K562 (cell line): ENCODE data around the gene GABBR1. TPM values are rescaled to one million over a fixed set of nuclear protein-coding genes. Genes with fewer than 3 reads are reported as not detected.

ENCODE experiments used
- FOXJ2 ChIP-seq: fragments of 200-800 bp; sonication (Bioruptor generic); IDR thresholded peaks from 2 replicates; pipeline ENCODE4 v1.6.1; 2016; ENCODE audit warnings: missing genetic modification characterization, missing compliant biosample characterization
- HSF4 ChIP-seq: fragments of 250-450 bp; sonication (Bioruptor Pico); IDR thresholded peaks from 2 replicates; pipeline ENCODE4 v2.1.2; 2022; ENCODE audit warnings: mild to moderate bottlenecking, moderate library complexity, borderline replicate concordance
- SLC30A9 ChIP-seq: fragments of 250-450 bp; sonication (Bioruptor Pico); IDR thresholded peaks from 2 replicates; pipeline ENCODE4 v1.8.0; 2022; ENCODE audit warnings: mild to moderate bottlenecking, moderate library complexity
- STAT5B ChIP-seq: fragments of 250-450 bp; sonication (Bioruptor Pico); IDR thresholded peaks from 2 replicates; pipeline ENCODE4 v1.8.0; 2021; ENCODE audit warnings: mild to moderate bottlenecking, inconsistent platforms
- TRIM24 ChIP-seq, 2 experiments: fragments of 450-650 bp; IDR thresholded peaks; 2 replicates each; pipeline ENCODE4 v1.6.1; 2016
- ZNF766 ChIP-seq: fragments of 200-800 bp; sonication (Bioruptor generic); conservative IDR thresholded peaks from 2 replicates; pipeline ENCODE4 v1.6.1; 2016; ENCODE audit warnings: missing genetic modification characterization, missing compliant biosample characterization
- polyA plus RNA-seq, 8 experiments: library from polyadenylated mRNA; depleted of rRNA in 4 of 8; stranded (reverse) in 5 of 8; unstranded in 3 of 8; fragments of >200 nt; fragmentation: Nextera tagmentation in 2 of 8; fragmentation: Illumina TruSeq in 1 of 8; extraction: Ambion mirVana in 2 of 8; extraction: Trizol in 1 of 8; gene quantifications; 2 replicates each; pipeline versions ENCODE4 v1.2.1 to v1.2.3, GENCODE V29; 2011 to 2014; ENCODE audit warnings: inconsistent platforms in 1 of 8, missing spikeins in 1 of 8
- total RNA-seq, 7 experiments: library from RNA; depleted of rRNA in 6 of 7; stranded (reverse); fragments of >200 nt in 6 of 7; fragmentation: Illumina TruSeq in 2 of 7; extraction: Trizol in 2 of 7; gene quantifications; 2 replicates each; pipeline versions ENCODE4 v1.2.1 to v1.2.3, GENCODE V29; 2011 to 2021; ENCODE audit warnings: low replicate concordance in 1 of 7
- TF ChIP-seq, protein P1 (sequence below): sonication (generic); formaldehyde crosslinking; IDR thresholded peaks from 2 replicates; pipeline ENCODE4 v1.8.0; 2023; ENCODE audit warnings: missing genetic modification reagents, mild to moderate bottlenecking, borderline replicate concordance
- TF ChIP-seq, protein P2 (sequence below): sonication (generic); formaldehyde crosslinking; IDR thresholded peaks from 2 replicates; pipeline ENCODE4 v1.4.0; 2020; ENCODE audit warnings: mild to moderate bottlenecking, missing genetic modification reagents
- TF ChIP-seq, protein P3 (sequence below): fragments of 250-450 bp; sonication (Bioruptor Pico); IDR thresholded peaks from 2 replicates; pipeline ENCODE4 v1.8.0; 2022; ENCODE audit warnings: inconsistent platforms

Gene GABBR1
- total and polyA plus RNA-seq, 9 of the 15 experiments (the other 6 are each of a cell fraction or from before 2014, with no cell fraction given), result 2.2 to 48.3 (median 20.8) TPM

DNA sequence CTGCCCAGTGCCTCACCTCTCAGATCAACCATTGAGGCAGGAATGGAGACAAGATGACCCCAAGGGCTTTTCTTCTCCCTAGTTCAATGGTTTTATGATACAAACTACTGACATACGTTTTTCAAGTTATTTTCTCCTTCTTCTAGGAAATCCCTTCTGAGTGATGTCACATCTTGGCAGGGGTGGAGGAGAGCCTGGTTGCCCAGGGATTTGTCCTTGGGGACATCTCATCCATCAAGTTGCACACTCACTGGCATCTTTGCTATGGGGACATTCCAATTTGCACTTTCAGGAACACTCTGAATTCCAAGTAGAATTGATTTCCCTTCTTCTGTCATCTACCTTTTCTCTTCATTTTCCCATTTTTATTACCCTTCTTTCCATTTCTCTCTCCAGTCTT lies 38.0 kb upstream of the GABBR1 start (continued):
- TF ChIP-seq, protein P1, sequence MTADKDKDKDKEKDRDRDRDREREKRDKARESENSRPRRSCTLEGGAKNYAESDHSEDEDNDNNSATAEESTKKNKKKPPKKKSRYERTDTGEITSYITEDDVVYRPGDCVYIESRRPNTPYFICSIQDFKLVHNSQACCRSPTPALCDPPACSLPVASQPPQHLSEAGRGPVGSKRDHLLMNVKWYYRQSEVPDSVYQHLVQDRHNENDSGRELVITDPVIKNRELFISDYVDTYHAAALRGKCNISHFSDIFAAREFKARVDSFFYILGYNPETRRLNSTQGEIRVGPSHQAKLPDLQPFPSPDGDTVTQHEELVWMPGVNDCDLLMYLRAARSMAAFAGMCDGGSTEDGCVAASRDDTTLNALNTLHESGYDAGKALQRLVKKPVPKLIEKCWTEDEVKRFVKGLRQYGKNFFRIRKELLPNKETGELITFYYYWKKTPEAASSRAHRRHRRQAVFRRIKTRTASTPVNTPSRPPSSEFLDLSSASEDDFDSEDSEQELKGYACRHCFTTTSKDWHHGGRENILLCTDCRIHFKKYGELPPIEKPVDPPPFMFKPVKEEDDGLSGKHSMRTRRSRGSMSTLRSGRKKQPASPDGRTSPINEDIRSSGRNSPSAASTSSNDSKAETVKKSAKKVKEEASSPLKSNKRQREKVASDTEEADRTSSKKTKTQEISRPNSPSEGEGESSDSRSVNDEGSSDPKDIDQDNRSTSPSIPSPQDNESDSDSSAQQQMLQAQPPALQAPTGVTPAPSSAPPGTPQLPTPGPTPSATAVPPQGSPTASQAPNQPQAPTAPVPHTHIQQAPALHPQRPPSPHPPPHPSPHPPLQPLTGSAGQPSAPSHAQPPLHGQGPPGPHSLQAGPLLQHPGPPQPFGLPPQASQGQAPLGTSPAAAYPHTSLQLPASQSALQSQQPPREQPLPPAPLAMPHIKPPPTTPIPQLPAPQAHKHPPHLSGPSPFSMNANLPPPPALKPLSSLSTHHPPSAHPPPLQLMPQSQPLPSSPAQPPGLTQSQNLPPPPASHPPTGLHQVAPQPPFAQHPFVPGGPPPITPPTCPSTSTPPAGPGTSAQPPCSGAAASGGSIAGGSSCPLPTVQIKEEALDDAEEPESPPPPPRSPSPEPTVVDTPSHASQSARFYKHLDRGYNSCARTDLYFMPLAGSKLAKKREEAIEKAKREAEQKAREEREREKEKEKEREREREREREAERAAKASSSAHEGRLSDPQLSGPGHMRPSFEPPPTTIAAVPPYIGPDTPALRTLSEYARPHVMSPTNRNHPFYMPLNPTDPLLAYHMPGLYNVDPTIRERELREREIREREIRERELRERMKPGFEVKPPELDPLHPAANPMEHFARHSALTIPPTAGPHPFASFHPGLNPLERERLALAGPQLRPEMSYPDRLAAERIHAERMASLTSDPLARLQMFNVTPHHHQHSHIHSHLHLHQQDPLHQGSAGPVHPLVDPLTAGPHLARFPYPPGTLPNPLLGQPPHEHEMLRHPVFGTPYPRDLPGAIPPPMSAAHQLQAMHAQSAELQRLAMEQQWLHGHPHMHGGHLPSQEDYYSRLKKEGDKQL, result no peak
- no peak for TF ChIP-seq SLC30A9 (CRISPR knock-in tag)
- no peak for TF ChIP-seq ZNF766 (CRISPR knock-in tag)
- TF ChIP-seq HSF4 (CRISPR knock-in tag), result no peak
- TF ChIP-seq, protein P2, sequence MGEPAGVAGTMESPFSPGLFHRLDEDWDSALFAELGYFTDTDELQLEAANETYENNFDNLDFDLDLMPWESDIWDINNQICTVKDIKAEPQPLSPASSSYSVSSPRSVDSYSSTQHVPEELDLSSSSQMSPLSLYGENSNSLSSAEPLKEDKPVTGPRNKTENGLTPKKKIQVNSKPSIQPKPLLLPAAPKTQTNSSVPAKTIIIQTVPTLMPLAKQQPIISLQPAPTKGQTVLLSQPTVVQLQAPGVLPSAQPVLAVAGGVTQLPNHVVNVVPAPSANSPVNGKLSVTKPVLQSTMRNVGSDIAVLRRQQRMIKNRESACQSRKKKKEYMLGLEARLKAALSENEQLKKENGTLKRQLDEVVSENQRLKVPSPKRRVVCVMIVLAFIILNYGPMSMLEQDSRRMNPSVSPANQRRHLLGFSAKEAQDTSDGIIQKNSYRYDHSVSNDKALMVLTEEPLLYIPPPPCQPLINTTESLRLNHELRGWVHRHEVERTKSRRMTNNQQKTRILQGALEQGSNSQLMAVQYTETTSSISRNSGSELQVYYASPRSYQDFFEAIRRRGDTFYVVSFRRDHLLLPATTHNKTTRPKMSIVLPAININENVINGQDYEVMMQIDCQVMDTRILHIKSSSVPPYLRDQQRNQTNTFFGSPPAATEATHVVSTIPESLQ (CRISPR knock-in tag), result no peak
- no peak for TF ChIP-seq FOXJ2 (tag)
- TF ChIP-seq TRIM24 (IDR thresholded peaks at IDR 0.05), result no peak
- TF ChIP-seq, protein P3, sequence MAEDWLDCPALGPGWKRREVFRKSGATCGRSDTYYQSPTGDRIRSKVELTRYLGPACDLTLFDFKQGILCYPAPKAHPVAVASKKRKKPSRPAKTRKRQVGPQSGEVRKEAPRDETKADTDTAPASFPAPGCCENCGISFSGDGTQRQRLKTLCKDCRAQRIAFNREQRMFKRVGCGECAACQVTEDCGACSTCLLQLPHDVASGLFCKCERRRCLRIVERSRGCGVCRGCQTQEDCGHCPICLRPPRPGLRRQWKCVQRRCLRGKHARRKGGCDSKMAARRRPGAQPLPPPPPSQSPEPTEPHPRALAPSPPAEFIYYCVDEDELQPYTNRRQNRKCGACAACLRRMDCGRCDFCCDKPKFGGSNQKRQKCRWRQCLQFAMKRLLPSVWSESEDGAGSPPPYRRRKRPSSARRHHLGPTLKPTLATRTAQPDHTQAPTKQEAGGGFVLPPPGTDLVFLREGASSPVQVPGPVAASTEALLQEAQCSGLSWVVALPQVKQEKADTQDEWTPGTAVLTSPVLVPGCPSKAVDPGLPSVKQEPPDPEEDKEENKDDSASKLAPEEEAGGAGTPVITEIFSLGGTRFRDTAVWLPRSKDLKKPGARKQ, result no peak
- TF ChIP-seq STAT5B (CRISPR knock-in tag), result no peak
